Aorta (tissue), 5 donors: ENCODE data around the gene GPRC5B. TPM values are rescaled to one million over a fixed set of nuclear protein-coding genes. Genes with fewer than 3 reads are reported as not detected.

Source experiments
- ATAC-seq: fragments of 200-7000 bp; cut with Tn5 transposase; one replicate; pipeline ENCODE4 v1.9.1; 2022; ENCODE audit warnings: moderate library complexity; ENCODE audit not compliant: low FRiP score
- DNase-seq, 2 donors: peaks; one replicate each; pipeline ENCODE4 v3.0.0-alpha.2; 2020
- H3K27ac ChIP-seq, 2 donors: one replicate each; pipeline ENCODE4 v1.5.1; 2013; ENCODE audit warnings: low read length in 2 of 2, mild to moderate bottlenecking in 2 of 2, moderate library complexity in 2 of 2, control low read depth in 1 of 2, inconsistent platforms in 1 of 2, low read depth in 1 of 2
- H3K27me3 ChIP-seq, 2 donors: one replicate each; pipeline ENCODE4 v1.6.1; 2013; ENCODE audit warnings: control low read depth in 1 of 2, low read length in 1 of 2, mild to moderate bottlenecking in 1 of 2, moderate library complexity in 1 of 2; ENCODE audit not compliant: insufficient read depth in 2 of 2, control insufficient read depth in 1 of 2
- H3K36me3 ChIP-seq, 2 donors: one replicate each; pipeline ENCODE4 v1.6.1; 2013; ENCODE audit warnings: control low read depth in 1 of 2, low read length in 1 of 2, mild to moderate bottlenecking in 1 of 2; ENCODE audit not compliant: insufficient read depth in 2 of 2, control insufficient read depth in 1 of 2
- H3K4me1 ChIP-seq, 2 donors: one replicate each; pipeline ENCODE4 v1.6.1; 2013; ENCODE audit warnings: low read length in 2 of 2, control low read depth in 1 of 2, mild to moderate bottlenecking in 1 of 2, moderate library complexity in 1 of 2; ENCODE audit not compliant: insufficient read depth in 2 of 2, control insufficient read depth in 1 of 2
- H3K4me3 ChIP-seq, 2 donors: one replicate each; pipeline ENCODE4 v1.5.1; 2013; ENCODE audit warnings: low read length in 2 of 2, control low read depth in 1 of 2, mild to moderate bottlenecking in 1 of 2
- H3K9me3 ChIP-seq: one replicate; pipeline ENCODE4 v1.6.1; 2013; ENCODE audit warnings: mild to moderate bottlenecking, low read length; ENCODE audit not compliant: control insufficient read depth
- WGBS, 2 donors: extraction: QIAGEN DNeasy Blood & Tissue Kit; methylation state at CpG; one replicate each; pipeline ENCODE4 v1.1.7; 2013; 5-methylcytosine and 5-hydroxymethylcytosine counted together
- intact Hi-C, 2 donors: fragments of 100-400 bp; cut with DNase I; formaldehyde crosslinking; loops; one replicate each; pipeline versions ENCODE4 v1.14.2 to v1.15.0; 2022
- polyA plus RNA-seq, 2 donors: library from polyadenylated mRNA; stranded (reverse); fragments of 200-250 nt; gene quantifications; one replicate each; pipeline ENCODE4 v1.2.3, GENCODE V29; 2013
- total RNA-seq, 2 donors: library from RNA; stranded (reverse); fragmentation: NEBNext Ultra II Directional; extraction: Animal tissue kit (Norgen Biotek cat#: 25700); gene quantifications; one replicate each; pipeline ENCODE4 v1.2.1, GENCODE V29; 2021
- donor health status: healthy with polysubstance abuse.
- donor health status: Bipolar disorder and iron deficiency.
- donor health status: DM: no; HTN: no; CAD: no.
- donor health status: DM: no; HTN: no; CAD: no.
- donor health status: DM: yes; HTN: yes; CAD: no.

GPRC5B gene
- total and polyA plus RNA-seq, 4 donors = 1.8 to 41.1 (median 9.0) TPM

DNA sequence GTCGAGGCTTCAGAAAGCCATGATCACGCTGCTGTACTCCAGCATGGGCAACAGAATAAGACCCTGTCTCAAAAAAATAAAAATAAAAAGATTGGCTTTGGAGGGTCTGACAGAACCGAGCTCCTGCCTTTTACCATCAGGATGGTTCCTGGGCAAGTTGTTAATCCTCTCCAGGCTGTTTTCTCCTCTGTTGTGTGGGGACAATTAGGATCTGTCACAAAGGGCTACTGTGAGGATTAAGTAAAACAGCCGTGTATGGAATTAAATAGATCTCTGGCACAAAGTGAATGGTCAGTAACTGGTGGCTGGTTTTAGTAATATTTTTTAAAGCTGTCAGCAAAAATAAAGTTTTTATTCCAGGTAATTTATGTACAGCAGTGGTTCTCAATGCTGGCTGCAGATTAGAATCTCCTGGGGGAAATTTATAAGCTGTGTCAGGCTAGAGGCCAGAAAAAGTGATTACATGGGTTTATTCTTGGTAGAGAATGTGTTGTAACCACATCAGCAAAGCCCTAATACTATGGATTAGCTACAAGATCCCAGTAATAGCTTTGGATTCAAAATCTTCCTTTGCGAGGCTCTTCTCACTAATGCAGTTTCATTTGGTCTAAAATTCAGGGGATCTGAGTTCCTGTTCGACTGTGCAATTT, 47.2 kb downstream of the GPRC5B start:
- Histone ChIP-seq H3K4me3 (no peak overlapping the region), H3K27ac (no peak overlapping the region), H3K9me3 (no peaks in the 10 kb centered on the region), H3K27me3 (no peaks in the 10 kb centered on the region), H3K4me1 (no peaks in the 10 kb centered on the region), H3K36me3 (no peaks in the 10 kb centered on the region)
- no peak for ATAC-seq
- WGBS, 2 donors = 67 to 68% methylated on average over 6 of the region's 6 CpGs
- intact Hi-C loops = no loop called here
- DNase-seq = no peak

DNA sequence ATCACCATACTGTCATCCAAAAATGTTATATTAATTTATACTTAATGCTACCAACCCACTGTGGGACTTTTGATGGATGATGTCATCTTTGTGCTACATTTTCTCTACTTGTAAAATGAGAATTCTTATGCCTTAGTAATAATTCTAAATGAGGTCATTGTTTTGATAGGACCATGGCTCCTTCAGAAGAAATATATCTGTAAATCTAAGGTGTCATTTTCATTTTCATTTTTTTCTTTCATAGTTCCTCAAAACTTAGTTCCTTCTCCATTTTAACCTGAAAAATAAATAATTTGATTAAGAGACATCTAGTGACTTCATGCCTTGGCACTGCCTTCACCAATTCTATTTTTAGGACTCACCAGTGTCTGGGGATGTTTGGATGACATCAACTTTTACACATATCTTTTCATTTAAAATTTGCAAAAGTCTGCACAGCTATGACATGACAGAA, 48.7 kb downstream of the GPRC5B start:
- no peaks in the 10 kb centered on the region for H3K27me3 ChIP-seq
- no peaks in the 10 kb centered on the region for H3K9me3 ChIP-seq
- no peak for ATAC-seq
- H3K4me3 ChIP-seq = no peak overlapping the region
- H3K27ac ChIP-seq = no peak overlapping the region
- no peaks in the 10 kb centered on the region for H3K36me3 ChIP-seq
- DNase-seq = no peak
- no peaks in the 10 kb centered on the region for H3K4me1 ChIP-seq
- intact Hi-C loops = no loop called here

DNA sequence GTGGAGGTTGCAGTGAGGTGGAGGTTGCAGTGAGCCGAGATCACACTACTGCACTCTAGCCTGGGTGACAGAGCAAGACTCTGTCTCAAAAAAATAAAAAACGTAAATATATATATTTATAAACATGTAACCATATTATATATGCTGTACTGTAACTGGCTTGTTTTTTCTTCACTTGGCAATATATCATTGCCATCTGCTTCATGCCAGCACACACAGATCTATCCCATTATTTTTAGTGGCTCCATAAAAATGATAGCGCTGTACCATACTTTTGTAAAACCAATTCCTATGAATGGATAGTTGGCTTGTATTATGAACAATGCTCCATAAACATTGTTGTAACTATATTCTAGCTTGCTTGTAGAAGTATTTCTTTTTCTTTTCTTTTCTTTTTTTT, 49.5 kb downstream of the GPRC5B start:
- intact Hi-C loops = no loop called here
- ATAC-seq (no peak), DNase-seq (no peak)
- Histone ChIP-seq H3K9me3 (no peaks in the 10 kb centered on the region), H3K27me3 (no peaks in the 10 kb centered on the region), H3K36me3 (no peaks in the 10 kb centered on the region), H3K4me1 (no peaks in the 10 kb centered on the region), H3K27ac (no peak overlapping the region), H3K4me3 (no peak overlapping the region)
- WGBS, 2 donors = 94 to 95% methylated on average over 3 of the region's 3 CpGs

DNA sequence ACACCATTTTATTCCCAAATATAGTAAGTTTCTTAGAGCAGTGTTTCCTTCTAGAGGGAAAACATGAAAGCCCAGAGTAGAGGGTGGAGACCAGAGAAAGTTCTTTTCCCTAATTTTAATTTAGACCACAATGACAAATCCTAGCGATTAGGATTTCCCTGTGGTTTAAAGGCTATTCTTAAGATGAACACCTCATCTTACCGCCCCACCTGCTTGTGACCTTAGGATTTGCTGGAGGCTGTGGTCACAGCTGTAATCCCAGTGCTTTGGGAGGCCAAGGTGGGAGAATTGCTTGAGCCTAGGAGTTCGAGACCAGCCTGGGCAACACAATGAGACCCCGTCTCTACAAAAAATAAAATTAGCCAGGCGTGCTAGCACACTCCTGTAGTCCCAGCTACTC, 51.1 kb downstream of the GPRC5B start:
- WGBS, 2 donors = 97 to 98% methylated on average over 5 of the region's 5 CpGs
- intact Hi-C loops = no loop called here
- no peak for DNase-seq
- Histone ChIP-seq H3K9me3 (no peaks in the 10 kb centered on the region), H3K27ac (no peak overlapping the region), H3K4me1 (no peaks in the 10 kb centered on the region), H3K4me3 (no peak overlapping the region), H3K27me3 (no peaks in the 10 kb centered on the region), H3K36me3 (no peaks in the 10 kb centered on the region)
- no peak for ATAC-seq

DNA sequence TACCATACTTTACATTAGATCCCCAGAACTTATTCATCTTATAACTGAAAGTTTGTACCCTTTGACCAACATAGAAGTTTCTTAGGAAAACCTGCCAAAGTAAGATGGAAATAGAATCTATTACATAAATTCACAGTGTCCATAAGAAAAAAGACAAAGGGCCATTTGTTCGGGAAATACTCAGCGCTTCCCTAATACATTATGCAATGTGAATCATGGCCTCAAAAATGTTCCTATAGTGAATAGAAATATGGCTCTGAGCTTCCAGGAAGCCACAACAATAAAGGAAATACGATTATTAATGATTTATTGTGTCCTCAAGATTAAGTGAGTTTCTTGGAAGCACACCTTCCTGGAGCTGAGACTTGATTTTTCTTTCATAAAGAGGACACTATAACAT, 51.5 kb downstream of the GPRC5B start:
- no peak overlapping the region for H3K4me3 ChIP-seq
- no peak for DNase-seq
- H3K36me3 ChIP-seq = no peaks in the 10 kb centered on the region
- no peaks in the 10 kb centered on the region for H3K9me3 ChIP-seq
- ATAC-seq = no peak
- WGBS, 2 donors = 81 to 83% methylated on average over 3 of the region's 3 CpGs
- H3K27ac ChIP-seq = no peak overlapping the region
- no peaks in the 10 kb centered on the region for H3K4me1 ChIP-seq
- H3K27me3 ChIP-seq = no peaks in the 10 kb centered on the region
- intact Hi-C loops = no loop called here

DNA sequence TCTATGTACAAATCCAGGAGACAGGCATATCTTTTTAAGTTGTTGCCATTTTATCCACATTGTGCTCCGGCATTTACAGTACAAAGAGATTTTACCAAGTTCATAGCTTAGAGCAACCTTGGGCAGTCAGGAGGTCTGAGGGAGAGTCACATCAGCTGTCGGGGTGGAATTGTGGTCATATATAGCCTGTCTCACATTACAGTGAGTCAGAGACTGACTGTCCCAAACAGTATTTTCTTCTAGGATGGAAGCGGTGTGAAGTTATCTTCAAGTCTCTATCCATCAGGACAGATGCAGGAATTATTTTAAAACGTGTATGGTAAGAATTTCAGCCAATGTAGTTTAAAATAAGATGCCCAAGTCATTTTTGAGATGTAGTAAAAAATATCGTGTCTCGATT, 53.0 kb downstream of the GPRC5B start:
- intact Hi-C loops = no loop called here
- ATAC-seq = no peak
- Histone ChIP-seq H3K27me3 (no peaks in the 10 kb centered on the region), H3K4me1 (no peaks in the 10 kb centered on the region), H3K36me3 (no peaks in the 10 kb centered on the region), H3K27ac (no peak overlapping the region), H3K9me3 (no peaks in the 10 kb centered on the region), H3K4me3 (no peak overlapping the region)
- WGBS, 2 donors = 59 to 73% methylated on average over 6 of the region's 6 CpGs
- no peak for DNase-seq

DNA sequence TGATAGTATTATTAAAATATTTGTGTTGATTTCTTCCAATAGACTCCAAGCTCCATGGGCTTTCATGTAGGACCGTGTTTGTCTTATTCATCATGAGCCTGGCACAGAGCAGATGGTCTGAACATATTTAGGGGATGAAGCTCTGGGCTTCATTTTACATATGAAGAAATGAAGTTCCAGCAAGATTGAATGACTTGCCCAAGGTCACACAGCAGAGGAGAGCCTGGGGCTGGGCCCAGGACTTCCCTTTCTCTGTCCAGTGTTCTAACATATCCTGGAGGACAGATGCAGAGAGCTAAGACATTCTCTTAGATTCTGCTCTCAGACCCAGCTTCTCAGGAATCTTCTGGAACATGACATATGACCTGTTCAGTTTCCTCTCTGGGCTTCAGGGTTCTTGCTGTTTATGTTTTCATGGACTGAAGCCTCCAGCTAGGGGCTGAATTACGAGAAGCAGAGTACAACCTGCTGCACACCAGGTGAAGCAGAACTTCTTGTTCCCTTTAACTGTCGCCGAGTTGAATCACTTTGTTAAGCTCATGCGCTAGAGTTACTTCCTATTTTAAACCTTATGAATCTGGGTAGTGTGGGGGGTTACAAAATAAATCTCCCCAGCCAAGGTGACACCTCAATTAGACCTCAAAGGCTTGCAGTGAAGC, 53.6 kb downstream of the GPRC5B start:
- H3K9me3 ChIP-seq = no peaks in the 10 kb centered on the region
- no peak overlapping the region for H3K27ac ChIP-seq
- intact Hi-C loops = no loop called here
- ATAC-seq = no peak
- no peak for DNase-seq
- H3K4me1 ChIP-seq = no peaks in the 10 kb centered on the region
- H3K36me3 ChIP-seq = no peaks in the 10 kb centered on the region
- 90% methylated on average over 5 of the region's 5 CpGs for whole genome bisulfite sequencing, 2 donors
- no peak overlapping the region for H3K4me3 ChIP-seq
- no peaks in the 10 kb centered on the region for H3K27me3 ChIP-seq

DNA sequence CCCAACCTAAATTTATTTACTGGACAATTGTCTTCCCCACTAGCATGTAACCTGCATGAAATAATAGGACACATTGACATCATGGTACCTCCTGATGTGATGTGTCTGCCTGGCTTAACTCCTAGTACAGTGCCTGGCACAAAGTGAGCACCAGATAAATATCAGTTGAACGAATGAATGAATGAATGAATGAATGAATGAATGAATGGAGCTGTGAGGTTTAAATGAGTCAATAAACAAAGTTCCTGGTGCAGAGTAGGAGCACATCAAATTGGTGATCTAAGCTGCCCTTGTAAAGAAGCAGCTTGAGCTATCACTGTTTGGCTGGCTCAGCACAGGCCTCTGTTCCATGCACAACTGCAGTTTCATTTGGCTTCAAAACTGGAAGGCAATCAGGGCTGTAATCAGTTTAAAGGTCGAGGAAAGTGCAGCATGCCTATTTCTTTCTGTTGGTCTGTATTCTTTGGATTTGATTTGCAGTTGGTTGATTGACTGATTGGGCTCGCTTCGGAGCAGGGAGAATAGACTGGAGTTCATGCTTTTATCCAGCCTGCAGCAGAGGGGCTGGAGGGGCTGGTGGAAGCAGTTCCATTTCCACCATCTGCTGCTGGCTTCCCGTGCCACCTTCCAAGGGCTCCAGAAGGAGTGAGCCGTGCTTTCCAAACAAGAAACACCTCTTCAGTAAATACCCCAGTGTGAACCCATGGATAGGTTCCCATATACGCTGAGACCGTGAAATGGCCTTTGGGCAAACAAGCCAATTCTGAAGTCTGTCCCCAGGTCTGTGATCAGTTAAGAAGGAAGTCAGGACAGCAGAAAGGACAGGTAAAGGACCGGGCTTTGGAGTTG, 54.6 kb downstream of the GPRC5B start:
- DNase-seq (no peak), ATAC-seq (no peak)
- Histone ChIP-seq H3K4me3 (no peak overlapping the region), H3K4me1 (no peaks in the 10 kb centered on the region), H3K9me3 (no peaks in the 10 kb centered on the region), H3K27me3 (no peaks in the 10 kb centered on the region), H3K27ac (no peak overlapping the region), H3K36me3 (no peaks in the 10 kb centered on the region)
- WGBS, 2 donors = 36 to 50% methylated on average over 9 of the region's 9 CpGs
- intact Hi-C loops = no loop called here
